Hepatocyte (in vitro differentiated cells): ENCODE measurements around the gene TP73. TPM values are rescaled to one million over a fixed set of nuclear protein-coding genes. Genes with fewer than 3 reads are reported as not detected.

Experiments
- DNase-seq: peaks from one replicate; pipeline ENCODE4 v3.0.0-alpha.2; 2016; ENCODE audit warnings: low spot score
- H2AFZ ChIP-seq: fragments of 200-600 bp; sonication (generic); 2 replicates; pipeline ENCODE4 v1.6.0; 2016; ENCODE audit warnings: antibody characterized with exemption, mild to moderate bottlenecking
- H3K27ac ChIP-seq: fragments of 200-600 bp; sonication (generic); 2 replicates; pipeline ENCODE4 v1.5.1; 2016; ENCODE audit warnings: mild to moderate bottlenecking
- H3K27me3 ChIP-seq: fragments of 200-600 bp; sonication (generic); 2 replicates; pipeline ENCODE4 v1.6.1; 2016
- H3K36me3 ChIP-seq: fragments of 200-600 bp; sonication (generic); replicated peaks from 2 replicates; pipeline ENCODE4 v1.5.1; 2016; ENCODE audit warnings: low read depth; ENCODE audit not compliant: insufficient read depth
- H3K4me1 ChIP-seq: fragments of 200-600 bp; sonication (generic); 2 replicates; pipeline ENCODE4 v1.5.1; 2016; ENCODE audit warnings: mild to moderate bottlenecking, moderate library complexity; ENCODE audit not compliant: insufficient read depth
- H3K4me2 ChIP-seq: fragments of 200-600 bp; sonication (generic); 2 replicates; pipeline ENCODE4 v1.6.0; 2016
- H3K4me3 ChIP-seq: fragments of 200-600 bp; sonication (generic); 2 replicates; pipeline ENCODE4 v1.5.1; 2016; ENCODE audit warnings: mild to moderate bottlenecking
- H3K79me2 ChIP-seq: fragments of 200-600 bp; sonication (generic); 2 replicates; pipeline ENCODE4 v1.6.0; 2017; ENCODE audit warnings: mild to moderate bottlenecking
- H3K9me2 ChIP-seq: fragments of 200-600 bp; sonication (generic); replicated peaks from 2 replicates; pipeline ENCODE4 v1.6.0; 2017; ENCODE audit warnings: mild to moderate bottlenecking; ENCODE audit not compliant: insufficient read depth
- H3K9me3 ChIP-seq: fragments of 200-600 bp; sonication (generic); 2 replicates; pipeline ENCODE4 v1.5.1; 2016; ENCODE audit warnings: low read depth, mild to moderate bottlenecking
- H4K20me1 ChIP-seq: fragments of 200-600 bp; sonication (generic); 2 replicates; pipeline ENCODE4 v1.6.0; 2016; ENCODE audit warnings: mild to moderate bottlenecking; ENCODE audit not compliant: insufficient read depth, poor library complexity, severe bottlenecking
- EZH2 ChIP-seq: fragments of 200-600 bp; sonication (generic); IDR thresholded peaks from 2 replicates; pipeline ENCODE4 v1.6.1; 2016; ENCODE audit warnings: antibody characterized with exemption, mild to moderate bottlenecking, borderline replicate concordance
- EZH2phosphoT487 ChIP-seq: fragments of 200-600 bp; sonication (generic); IDR thresholded peaks from one replicate; pipeline ENCODE4 v1.6.1; 2018; ENCODE audit warnings: antibody characterized with exemption, mild to moderate bottlenecking, low read depth, moderate library complexity; ENCODE audit not compliant: unreplicated experiment, severe bottlenecking
- WGBS: methylation state at CpG from one replicate; pipeline ENCODE4 v1.1.6; 2016; ENCODE audit warnings: low lambda C conversion rate; ENCODE audit errors: missing lambda C conversion rate; 5-methylcytosine and 5-hydroxymethylcytosine counted together
- polyA plus RNA-seq: library from polyadenylated mRNA; unstranded; fragments of >200 nt; fragmentation: Nextera tagmentation; extraction: Ambion mirVana; gene quantifications from 2 replicates; pipeline ENCODE4 v1.2.1, GENCODE V29; 2016
- total RNA-seq: library from RNA; depleted of rRNA; stranded (reverse); fragments of >200 nt; gene quantifications from 2 replicates; pipeline ENCODE4 v1.2.3, GENCODE V29; 2014
- TF ChIP-seq, protein P1 (sequence below): fragments of 200-600 bp; sonication (generic); IDR thresholded peaks from 2 replicates; pipeline ENCODE4 v1.5.1; 2016; ENCODE audit warnings: antibody characterized with exemption, mild to moderate bottlenecking; ENCODE audit not compliant: poor library complexity

TP73 gene
- total and polyA plus RNA-seq, 2 experiments from 2014 or later: 0.27 to 0.47 TPM

DNA sequence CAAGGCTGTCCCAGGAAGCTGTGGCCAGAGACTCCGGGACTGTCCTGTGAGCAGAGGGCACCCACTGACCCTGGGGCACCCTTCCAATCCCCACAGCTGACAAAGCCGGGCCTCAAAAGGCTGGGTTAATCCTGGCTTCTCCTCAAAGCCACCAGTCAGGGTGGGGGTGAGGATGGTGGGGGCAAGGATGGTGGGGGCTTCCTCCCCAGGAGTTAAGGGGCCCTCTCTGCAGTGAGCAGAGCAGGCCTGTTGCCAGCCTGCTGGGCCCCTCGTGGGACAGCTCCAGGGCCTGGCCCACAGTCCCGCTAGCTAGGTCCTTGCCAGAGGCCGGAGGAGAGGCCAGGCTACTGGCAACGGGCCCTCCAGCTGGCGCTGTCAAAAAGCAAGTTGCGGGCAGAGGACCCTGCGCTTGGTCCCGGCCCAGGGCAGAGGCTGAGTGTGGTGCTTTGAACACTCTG is 62.0 kb downstream of the TP73 start:
- Histone ChIP-seq H2AFZ (no peak overlapping the region), H3K9me3 (no peaks in the 10 kb centered on the region), H3K36me3 (no peaks in the 10 kb centered on the region), H3K4me2 (no peak overlapping the region), H3K4me1 (peaks cover 4% of the 10 kb centered on the region), H3K9me2 (no peaks in the 10 kb centered on the region), H3K4me3 (no peak overlapping the region), H3K79me2 (no peaks in the 10 kb centered on the region), H4K20me1 (no peaks in the 10 kb centered on the region), H3K27me3 (no peaks in the 10 kb centered on the region), H3K27ac (no peak overlapping the region)
- TF ChIP-seq, protein P1, sequence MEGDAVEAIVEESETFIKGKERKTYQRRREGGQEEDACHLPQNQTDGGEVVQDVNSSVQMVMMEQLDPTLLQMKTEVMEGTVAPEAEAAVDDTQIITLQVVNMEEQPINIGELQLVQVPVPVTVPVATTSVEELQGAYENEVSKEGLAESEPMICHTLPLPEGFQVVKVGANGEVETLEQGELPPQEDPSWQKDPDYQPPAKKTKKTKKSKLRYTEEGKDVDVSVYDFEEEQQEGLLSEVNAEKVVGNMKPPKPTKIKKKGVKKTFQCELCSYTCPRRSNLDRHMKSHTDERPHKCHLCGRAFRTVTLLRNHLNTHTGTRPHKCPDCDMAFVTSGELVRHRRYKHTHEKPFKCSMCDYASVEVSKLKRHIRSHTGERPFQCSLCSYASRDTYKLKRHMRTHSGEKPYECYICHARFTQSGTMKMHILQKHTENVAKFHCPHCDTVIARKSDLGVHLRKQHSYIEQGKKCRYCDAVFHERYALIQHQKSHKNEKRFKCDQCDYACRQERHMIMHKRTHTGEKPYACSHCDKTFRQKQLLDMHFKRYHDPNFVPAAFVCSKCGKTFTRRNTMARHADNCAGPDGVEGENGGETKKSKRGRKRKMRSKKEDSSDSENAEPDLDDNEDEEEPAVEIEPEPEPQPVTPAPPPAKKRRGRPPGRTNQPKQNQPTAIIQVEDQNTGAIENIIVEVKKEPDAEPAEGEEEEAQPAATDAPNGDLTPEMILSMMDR: no peak
- TF ChIP-seq EZH2phosphoT487 (no peak), EZH2 (no peak)
- 83% methylated on average over 10 of the region's 10 CpGs for WGBS
- DNase-seq: no peak

DNA sequence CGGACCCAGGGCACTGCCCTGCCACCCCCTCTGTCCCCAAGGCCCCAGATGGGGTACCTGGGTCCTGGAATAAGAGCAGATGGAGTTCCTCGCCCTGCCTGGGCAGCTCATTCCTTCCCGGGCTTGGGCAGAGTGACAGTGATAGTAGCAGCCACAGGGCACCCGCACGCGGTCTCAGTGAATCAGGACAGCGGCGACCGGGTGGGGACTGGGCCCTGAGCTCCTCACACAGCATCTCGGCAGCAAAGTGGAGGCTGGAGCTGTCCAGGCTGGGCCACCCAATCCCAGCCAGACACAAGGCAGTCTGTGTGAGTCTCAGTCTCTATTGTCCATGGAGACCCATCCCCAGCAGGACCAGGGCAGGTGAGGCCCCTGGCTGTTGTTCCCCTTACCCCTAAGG is 62.5 kb downstream of the TP73 start:
- no peak overlapping the region for H3K4me3 ChIP-seq
- H3K9me2 ChIP-seq: no peaks in the 10 kb centered on the region
- no peaks in the 10 kb centered on the region for H4K20me1 ChIP-seq
- no peaks in the 10 kb centered on the region for H3K27me3 ChIP-seq
- TF ChIP-seq EZH2 (no peak), EZH2phosphoT487 (no peak)
- TF ChIP-seq, protein P1: no peak
- H3K4me2 ChIP-seq: no peak overlapping the region
- DNase-seq: no peak
- H3K36me3 ChIP-seq: no peaks in the 10 kb centered on the region
- WGBS: 80% methylated on average over 10 of the region's 10 CpGs
- H3K79me2 ChIP-seq: no peaks in the 10 kb centered on the region
- no peak overlapping the region for H3K27ac ChIP-seq
- H3K4me1 ChIP-seq: peaks cover 4% of the 10 kb centered on the region
- no peak overlapping the region for H2AFZ ChIP-seq
- no peaks in the 10 kb centered on the region for H3K9me3 ChIP-seq

DNA sequence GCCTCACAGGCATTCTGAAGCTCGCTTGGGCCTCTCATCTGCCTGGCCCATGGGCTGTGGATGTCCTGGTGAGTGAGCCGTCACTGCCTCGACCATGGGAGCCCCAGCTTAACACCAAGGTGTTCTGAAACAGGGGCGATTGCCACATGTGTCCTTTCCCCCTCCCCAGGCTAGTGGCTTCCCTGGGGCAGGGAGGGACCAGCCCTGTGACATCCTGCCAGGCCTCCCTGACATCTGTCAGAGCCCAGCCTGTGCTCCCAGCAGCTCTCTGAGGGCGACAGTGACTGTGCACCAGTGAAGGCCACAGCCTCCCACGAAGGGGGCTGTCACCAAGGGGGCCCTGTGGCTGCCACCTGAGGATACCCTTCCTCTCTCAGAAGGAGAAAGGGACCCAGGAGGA is 64.0 kb downstream of the TP73 start:
- Histone ChIP-seq H4K20me1 (no peaks in the 10 kb centered on the region), H3K27ac (no peak overlapping the region), H3K27me3 (no peaks in the 10 kb centered on the region), H3K36me3 (no peaks in the 10 kb centered on the region), H3K4me3 (no peak overlapping the region), H3K4me2 (no peak overlapping the region), H3K79me2 (no peaks in the 10 kb centered on the region), H3K4me1 (peaks cover 4% of the 10 kb centered on the region), H3K9me3 (no peaks in the 10 kb centered on the region), H3K9me2 (no peaks in the 10 kb centered on the region), H2AFZ (no peak overlapping the region)
- WGBS: 84% methylated on average over 6 of the region's 6 CpGs
- TF ChIP-seq, protein P1: no peak
- TF ChIP-seq EZH2 (no peak), EZH2phosphoT487 (no peak)
- DNase-seq: no peak
